Ramos (cell line): Measurements from ENCODE around the gene SERINC5.
"Not testable (repeated sequence)": the region's sequence is repeated elsewhere in the genome, so short reads cannot be mapped to it uniquely, and the experiment has no call there.

Experiments
- in situ Hi-C: fragments of 300-500 bp; cut with MboI; formaldehyde crosslinking; loops from one replicate; pipeline ENCODE4 v1.14.3; 2022; ENCODE audit warnings: low sequenced_read_pairs; ENCODE audit not compliant: unreplicated experiment

The SERINC5 gene

GRCh38 chr5:80116465-80116864 lies 139.4 kb downstream of the SERINC5 start:
- in situ Hi-C loops, result no loop called here

GRCh38 chr5:80116000-80116399 lies 139.8 kb downstream of the SERINC5 start:
- in situ Hi-C loops, result no loop called here

- in situ Hi-C loops, result no loop called here
These were observed 141.0 kb downstream of the SERINC5 start for GRCh38 chr5:80114860-80115259.

GRCh38 chr5:80111376-80111990 lies 144.4 kb downstream of the SERINC5 start:
- in situ Hi-C loops, result not testable (repeated sequence)

DNA sequence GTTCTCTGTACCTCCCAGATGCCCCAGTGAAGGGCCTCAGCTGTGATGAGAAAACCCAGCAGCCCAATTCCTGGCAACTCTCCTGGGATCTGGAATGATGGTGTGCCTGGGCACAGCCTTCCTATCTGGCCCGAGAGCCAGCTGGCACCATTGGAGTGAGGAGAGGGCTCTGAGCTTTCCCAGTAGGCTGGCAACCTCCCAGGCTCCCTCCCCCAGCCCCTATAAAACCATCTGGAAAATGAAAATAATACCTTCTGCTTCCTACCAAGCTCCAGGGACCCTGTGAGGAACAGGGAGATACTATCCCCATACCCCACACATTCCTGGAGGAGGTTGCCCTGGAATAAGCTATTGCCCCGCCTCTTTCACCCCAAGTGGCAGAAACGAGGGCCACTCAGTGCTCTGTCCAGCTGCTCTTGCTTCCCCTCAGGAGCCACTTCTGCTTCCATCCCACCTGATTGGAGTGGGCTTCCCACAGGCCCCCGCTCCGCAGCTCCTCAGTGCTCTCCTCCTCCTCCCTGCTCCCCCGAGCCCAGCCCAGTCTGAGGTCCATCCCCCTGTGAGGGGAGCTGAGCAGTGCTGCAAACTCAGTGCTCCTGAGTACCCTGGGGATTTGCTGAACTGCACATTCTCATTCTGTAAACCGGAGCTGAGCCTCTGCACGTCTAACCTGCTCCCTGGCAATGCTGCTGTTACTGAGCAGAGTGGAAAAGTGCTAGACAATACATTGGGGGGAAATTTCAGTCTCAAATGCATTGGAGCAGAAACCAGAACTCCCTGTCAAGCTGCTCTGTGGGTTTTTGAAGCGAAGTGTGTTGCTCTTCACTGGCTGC lies 146.0 kb downstream of the SERINC5 start:
- in situ Hi-C loops, result no loop called here

DNA sequence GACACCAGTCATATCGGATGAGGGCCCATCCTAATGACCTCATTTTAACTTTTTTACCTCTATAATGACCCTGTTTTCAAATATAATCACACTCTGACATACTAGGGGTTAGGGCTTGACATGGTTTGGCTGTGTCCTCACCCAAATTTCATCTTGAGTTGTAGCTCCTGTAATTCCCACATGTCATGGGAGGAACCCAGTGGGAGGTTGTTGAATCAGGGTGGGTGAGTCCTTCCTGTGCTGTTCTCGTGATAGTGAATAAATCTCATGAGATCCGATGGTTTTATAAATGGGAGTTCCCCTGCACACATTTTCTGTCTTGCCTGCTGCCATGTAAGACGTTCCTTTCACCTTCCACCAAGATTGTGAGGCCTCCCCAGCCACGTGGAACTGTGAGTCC lies 148.9 kb downstream of the SERINC5 start:
- in situ Hi-C loops, result no loop called here

- in situ Hi-C loops, result no loop called here
These were observed 150.0 kb downstream of the SERINC5 start for GRCh38 chr5:80105698-80106439.

DNA sequence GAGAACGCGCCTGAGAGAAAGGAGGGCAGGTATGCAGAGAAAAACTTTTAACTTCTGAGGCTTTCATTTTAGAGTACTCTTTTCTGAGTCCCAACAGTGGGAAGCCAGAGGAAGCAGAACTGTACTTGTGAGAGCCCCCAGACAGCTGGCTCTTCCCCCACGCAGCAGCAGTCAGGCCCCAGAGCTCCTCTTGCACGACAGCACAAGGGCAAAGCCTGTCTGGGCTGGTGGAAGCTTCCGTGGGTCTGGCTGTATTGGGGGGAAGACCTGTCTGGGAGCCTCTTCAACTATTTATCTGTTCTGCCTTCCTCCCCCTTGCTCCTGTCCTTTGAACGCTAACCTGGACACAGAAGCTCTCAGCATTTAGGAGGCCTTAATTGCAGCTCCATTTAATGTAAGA lies 152.5 kb downstream of the SERINC5 start:
- in situ Hi-C loops, result no loop called here

DNA sequence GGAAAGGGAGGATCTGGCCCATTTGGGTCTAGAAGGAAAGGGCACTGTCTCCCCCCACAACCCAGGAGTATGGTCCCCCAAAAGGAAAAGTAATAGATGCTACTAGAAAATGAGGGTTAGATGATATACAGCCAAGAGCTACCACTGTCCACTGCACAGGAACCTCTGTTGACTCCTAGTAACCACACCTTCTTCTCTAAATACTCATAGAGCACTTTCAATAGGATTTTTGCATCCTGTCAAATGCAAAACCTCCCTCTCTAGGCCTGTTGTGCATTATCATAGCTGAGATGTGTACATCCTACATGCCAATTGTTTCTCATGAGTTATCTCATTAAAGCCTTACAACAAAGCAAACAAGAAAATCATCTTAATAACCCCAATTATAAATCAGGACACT lies 153.9 kb downstream of the SERINC5 start:
- in situ Hi-C loops, result no loop called here

DNA sequence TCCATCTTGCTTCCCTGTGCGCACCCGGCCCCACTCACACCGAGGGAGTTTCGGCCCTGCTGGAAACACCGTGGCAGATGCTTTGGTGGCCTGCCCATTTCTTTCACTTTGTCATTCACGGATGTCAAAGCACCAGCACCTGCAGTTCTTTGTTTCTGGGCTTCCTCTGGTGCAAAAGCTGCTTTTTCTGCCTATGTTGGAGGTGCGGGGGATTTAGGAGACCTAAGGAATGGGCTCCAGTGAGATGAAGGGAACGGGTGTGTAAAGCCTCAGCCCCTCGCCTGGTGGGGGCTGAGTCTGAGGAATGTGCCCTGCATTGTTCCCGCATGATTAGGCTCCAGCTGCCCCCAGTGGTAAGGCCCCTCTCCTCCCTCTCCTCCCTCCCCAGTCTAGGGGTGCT lies 158.4 kb downstream of the SERINC5 start:
- in situ Hi-C loops, result loop anchor here (10.0 to 25.0 kb wide), 3 partner anchors 577 to 1085 kb away; no protein-coding TSS in a partner anchor

DNA sequence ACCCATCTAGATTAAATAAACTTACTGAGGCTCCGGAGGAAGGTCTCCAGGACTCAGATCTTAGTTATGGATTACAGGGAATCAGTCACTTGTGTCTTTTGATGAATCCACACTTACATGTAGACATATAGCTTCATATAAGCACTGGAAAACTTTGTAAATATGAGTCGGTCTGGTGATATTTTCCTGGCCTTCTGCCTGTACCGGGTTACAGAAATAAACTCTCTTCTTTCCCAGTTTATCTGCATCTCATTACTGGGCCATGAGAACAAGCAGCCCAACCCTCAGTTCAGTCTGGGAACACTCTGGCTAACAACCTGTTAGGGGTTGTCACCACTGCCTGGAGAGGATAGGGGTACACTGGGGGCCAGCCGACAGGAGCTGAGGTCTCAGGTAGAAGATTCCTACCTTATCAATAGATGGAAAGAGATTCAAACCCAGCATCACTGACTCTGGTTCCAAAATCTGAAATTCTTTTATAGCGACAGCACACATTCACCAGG lies 161.6 kb downstream of the SERINC5 start:
- in situ Hi-C loops, result loop anchor here (5.0 to 25.0 kb wide), 4 partner anchors 188 to 1082 kb away; no protein-coding TSS in a partner anchor

- in situ Hi-C loops, result loop anchor here (5.0 to 25.0 kb wide), 4 partner anchors 189 to 1081 kb away; no protein-coding TSS in a partner anchor
These were observed 162.1 kb downstream of the SERINC5 start for GRCh38 chr5:80093796-80094195.

DNA sequence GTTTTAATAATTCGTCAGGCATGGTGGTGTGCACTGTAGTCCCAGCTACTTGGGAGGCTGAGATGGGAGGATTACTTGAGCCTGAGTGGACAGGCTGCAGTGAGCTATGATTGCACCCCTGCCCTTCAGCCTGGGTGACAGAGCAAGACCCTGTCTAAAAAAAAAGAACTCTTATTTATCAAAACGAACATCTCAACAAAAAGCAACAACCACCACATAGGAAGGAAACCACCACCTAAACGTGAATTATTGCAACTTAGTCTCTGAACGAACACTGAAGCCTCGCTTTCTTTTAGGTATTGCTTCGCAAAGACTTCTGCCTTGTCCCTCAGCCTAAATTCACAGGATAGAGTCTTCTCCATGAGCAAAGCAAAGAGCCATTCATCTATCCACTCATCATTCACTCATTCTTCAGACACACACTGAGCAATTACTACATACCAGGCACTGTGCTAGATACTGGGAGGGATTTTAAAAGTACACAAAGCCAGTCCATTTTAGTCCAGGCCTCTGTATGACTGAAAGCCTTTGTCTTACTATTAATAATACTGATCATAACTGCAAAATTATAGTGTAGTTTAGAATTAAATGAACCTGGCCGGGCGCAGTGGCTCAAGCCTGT lies 163.3 kb downstream of the SERINC5 start:
- in situ Hi-C loops, result loop anchor here (5.0 to 25.0 kb wide), 4 partner anchors 190 to 1080 kb away; no protein-coding TSS in a partner anchor

DNA sequence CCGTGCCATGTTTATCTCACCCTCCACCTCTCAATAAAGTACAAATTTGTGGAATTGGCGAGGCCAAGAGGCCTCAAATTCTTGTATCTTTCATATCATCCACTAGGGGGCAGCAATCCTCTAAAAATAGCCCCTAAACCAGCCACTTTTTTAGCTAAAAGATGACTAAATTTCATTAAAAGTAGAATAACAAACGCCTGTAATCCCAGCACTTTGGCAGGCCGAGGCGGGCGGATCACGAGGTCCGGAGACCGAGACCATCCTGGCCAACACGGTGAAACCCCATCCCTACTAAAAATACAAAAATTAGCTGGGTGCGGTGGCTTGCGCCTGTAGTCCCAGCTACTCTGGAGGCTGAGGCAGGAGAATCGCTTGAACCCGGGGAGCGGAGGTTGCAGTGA lies 164.1 kb downstream of the SERINC5 start:
- in situ Hi-C loops, result loop anchor here (5.0 to 25.0 kb wide), 4 partner anchors 191 to 1079 kb away; no protein-coding TSS in a partner anchor

DNA sequence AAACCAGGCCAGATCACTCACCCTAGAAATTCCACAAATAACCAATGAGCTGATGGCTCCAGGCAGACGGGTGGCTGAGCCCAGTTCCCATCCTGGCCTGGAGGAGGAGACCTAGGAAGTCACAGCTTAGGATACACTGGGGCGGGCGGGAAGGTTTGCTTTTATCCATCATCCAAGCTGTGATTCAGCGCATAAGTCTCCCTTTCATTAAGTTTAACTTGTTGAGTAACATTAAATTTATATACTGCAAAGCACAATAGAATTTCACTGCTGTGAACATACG lies 165.0 kb downstream of the SERINC5 start:
- in situ Hi-C loops, result loop anchor here (5.0 to 25.0 kb wide), 4 partner anchors 191 to 1079 kb away; no protein-coding TSS in a partner anchor

- in situ Hi-C loops, result loop anchor here (5.0 to 25.0 kb wide), 4 partner anchors 378 to 1071 kb away; no protein-coding TSS in a partner anchor
These were observed 172.6 kb downstream of the SERINC5 start for GRCh38 chr5:80083101-80083890.

DNA sequence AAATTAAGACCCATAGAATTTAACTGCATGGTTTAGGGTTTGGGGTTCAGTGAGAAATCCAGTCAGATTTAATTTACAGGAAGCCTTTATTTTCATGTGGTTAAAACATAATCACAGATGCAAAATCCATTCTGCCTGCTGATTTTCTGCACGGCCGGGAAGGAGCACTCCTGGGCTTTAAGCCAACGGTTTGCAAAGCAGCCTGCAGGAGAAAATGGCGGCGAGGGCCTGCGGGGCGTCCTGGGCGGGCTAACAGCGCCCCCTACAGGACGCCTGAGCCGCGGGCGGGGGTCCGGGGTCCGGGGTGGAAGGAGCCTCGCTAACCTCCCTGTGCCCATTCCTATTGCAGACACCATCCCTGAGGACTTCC lies 173.1 kb downstream of the SERINC5 start:
- in situ Hi-C loops, result loop anchor here (5.0 to 25.0 kb wide), 4 partner anchors 378 to 1070 kb away; no protein-coding TSS in a partner anchor

DNA sequence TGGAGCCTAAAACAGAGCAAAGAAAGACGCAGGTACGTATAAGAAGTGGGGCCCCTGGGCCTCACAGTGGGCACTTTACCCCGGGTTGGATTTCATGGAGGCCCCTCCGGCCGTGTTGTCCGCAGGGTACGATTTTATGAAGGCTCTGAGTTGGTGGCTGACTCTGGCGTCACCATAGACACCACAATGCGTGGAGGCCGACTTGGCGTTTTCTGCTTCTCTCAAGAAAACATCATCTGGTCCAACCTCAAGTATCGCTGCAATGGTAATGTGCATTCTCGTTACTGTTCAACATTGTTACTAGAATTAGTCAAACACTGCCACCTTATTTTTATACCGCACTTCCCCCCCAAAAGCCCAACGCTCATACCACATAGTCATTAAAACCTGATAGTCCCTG lies 173.6 kb downstream of the SERINC5 start:
- in situ Hi-C loops, result loop anchor here (5.0 to 25.0 kb wide), 4 partner anchors 377 to 1070 kb away; no protein-coding TSS in a partner anchor

DNA sequence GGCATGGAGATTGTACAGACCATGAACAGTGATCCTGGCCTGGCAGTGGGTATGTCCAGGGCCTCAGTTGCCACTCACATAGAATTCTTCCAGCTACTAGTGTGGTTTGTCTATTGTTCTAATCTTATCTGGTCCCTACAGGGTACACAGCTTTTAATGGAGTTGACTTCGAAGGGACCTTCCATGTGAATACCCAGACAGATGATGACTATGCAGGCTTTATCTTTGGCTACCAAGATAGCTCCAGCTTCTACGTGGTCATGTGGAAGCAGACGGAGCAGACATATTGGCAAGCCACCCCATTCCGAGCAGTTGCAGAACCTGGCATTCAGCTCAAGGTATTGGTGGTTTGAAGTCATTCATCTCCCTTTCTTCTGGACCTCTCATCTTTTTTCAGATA lies 176.9 kb downstream of the SERINC5 start:
- in situ Hi-C loops, result loop anchor here (5.0 to 25.0 kb wide), 3 partner anchors 212 to 1067 kb away; no protein-coding TSS in a partner anchor
